GM23248 (cell line): ENCODE measurements around the gene LAIR2. TPM values are rescaled to one million over a fixed set of nuclear protein-coding genes. Genes with fewer than 3 reads are reported as not detected.

Experiments used
- DNase-seq: peaks from one replicate; pipeline ENCODE4 v3.0.0-alpha.2; 2015
- H2AFZ ChIP-seq: fragments of 200-600 bp; sonication (generic); 2 replicates; pipeline ENCODE4 v1.6.1; 2016; ENCODE audit warnings: antibody characterized with exemption
- H3F3A ChIP-seq: fragments of 200-600 bp; sonication (generic); 2 replicates; pipeline ENCODE4 v1.6.1; 2016; ENCODE audit warnings: mild to moderate bottlenecking, antibody characterized with exemption, mixed run types; ENCODE audit not compliant: insufficient read depth
- H3K27ac ChIP-seq: fragments of 200-600 bp; sonication (generic); 2 replicates; pipeline ENCODE4 v1.5.1; 2016; ENCODE audit warnings: mild to moderate bottlenecking
- H3K27me3 ChIP-seq: fragments of 200-600 bp; sonication (generic); replicated peaks from 2 replicates; pipeline ENCODE4 v1.6.1; 2016; ENCODE audit warnings: mild to moderate bottlenecking; ENCODE audit not compliant: insufficient read depth
- H3K36me3 ChIP-seq: fragments of 200-600 bp; sonication (generic); 2 replicates; pipeline ENCODE4 v1.6.1; 2016; ENCODE audit warnings: low read depth, mild to moderate bottlenecking
- H3K4me1 ChIP-seq: fragments of 200-600 bp; sonication (generic); 2 replicates; pipeline ENCODE4 v1.6.1; 2016; ENCODE audit warnings: mild to moderate bottlenecking; ENCODE audit not compliant: insufficient read depth
- H3K4me2 ChIP-seq: fragments of 200-600 bp; sonication (generic); one replicate; pipeline ENCODE4 v1.6.1; 2016; ENCODE audit warnings: mild to moderate bottlenecking; ENCODE audit not compliant: unreplicated experiment
- H3K4me3 ChIP-seq: fragments of 200-600 bp; sonication (generic); 2 replicates; pipeline ENCODE4 v1.5.1; 2016; ENCODE audit warnings: mild to moderate bottlenecking
- H3K79me2 ChIP-seq: fragments of 200-600 bp; sonication (generic); 2 replicates; pipeline ENCODE4 v1.6.1; 2016; ENCODE audit warnings: mild to moderate bottlenecking; ENCODE audit not compliant: insufficient read depth
- H3K9ac ChIP-seq: fragments of 200-600 bp; sonication (generic); 2 replicates; pipeline ENCODE4 v1.6.1; 2016; ENCODE audit warnings: mild to moderate bottlenecking
- H3K9me2 ChIP-seq: fragments of 200-600 bp; sonication (generic); 2 replicates; pipeline ENCODE4 v1.6.1; 2016; ENCODE audit warnings: mixed run types, mild to moderate bottlenecking, moderate library complexity; ENCODE audit not compliant: insufficient read depth
- H3K9me3 ChIP-seq: fragments of 200-600 bp; sonication (generic); one replicate; pipeline ENCODE4 v1.6.1; 2017; ENCODE audit warnings: low read depth
- H4K20me1 ChIP-seq: fragments of 200-600 bp; sonication (generic); 2 replicates; pipeline ENCODE4 v1.6.0; 2016; ENCODE audit not compliant: insufficient read depth
- EZH2 ChIP-seq: fragments of 200-600 bp; sonication (generic); IDR thresholded peaks from 2 replicates; pipeline ENCODE4 v1.6.1; 2018; ENCODE audit warnings: antibody characterized with exemption, mild to moderate bottlenecking; ENCODE audit not compliant: insufficient read depth, poor library complexity, severe bottlenecking
- EZH2phosphoT487 ChIP-seq: fragments of 200-600 bp; sonication (generic); IDR thresholded peaks from 2 replicates; pipeline ENCODE4 v1.6.1; 2018; ENCODE audit warnings: antibody characterized with exemption, moderate library complexity, mild to moderate bottlenecking, low read depth; ENCODE audit not compliant: insufficient read depth
- WGBS, 2 experiments: methylation state at CpG; one replicate each; pipeline ENCODE4 v1.1.6; 2015 to 2017; ENCODE audit warnings: low lambda C conversion rate in 2 of 2, low coverage in 1 of 2; ENCODE audit errors: missing lambda C conversion rate in 2 of 2; 5-methylcytosine and 5-hydroxymethylcytosine counted together
- in situ Hi-C: fragments of 300-500 bp; cut with MboI; formaldehyde crosslinking; loops from 2 replicates; pipeline ENCODE4 v1.15.0; 2020
- polyA plus RNA-seq: library from polyadenylated mRNA; unstranded; fragments of >200 nt; fragmentation: Nextera tagmentation; extraction: Ambion mirVana; gene quantifications from 2 replicates; pipeline ENCODE4 v1.2.1, GENCODE V29; 2016
- total RNA-seq: library from RNA; depleted of rRNA; stranded (reverse); fragments of >200 nt; shearing (Covaris generic); gene quantifications from 2 replicates; pipeline ENCODE4 v1.2.3, GENCODE V29; 2014

The LAIR2 gene
- total and polyA plus RNA-seq, 2 experiments from 2014 or later = not detected

- WGBS, 2 experiments = 70 to 72% methylated on average over 8 of the region's 8 CpGs
- Histone ChIP-seq H3K9me2 (no peaks in the 10 kb centered on the region), H3K4me3 (no peak overlapping the region), H3K9me3 (no peaks in the 10 kb centered on the region), H4K20me1 (no peaks in the 10 kb centered on the region), H3K79me2 (peaks cover 30% of the 10 kb centered on the region), H3F3A (peaks cover 25% of the 10 kb centered on the region), H3K36me3 (no peaks in the 10 kb centered on the region), H3K4me1 (peaks cover 9% of the 10 kb centered on the region), H3K9ac (no peak overlapping the region), H2AFZ (no peak overlapping the region), H3K27ac (no peak overlapping the region), H3K4me2 (no peak overlapping the region), H3K27me3 (no peaks in the 10 kb centered on the region)
- in situ Hi-C loops = loop anchor here (25.0 kb wide), 1 partner anchor 1193 kb away; the partner anchor contains the start of gene U2AF2
- no peak for TF ChIP-seq EZH2phosphoT487
- no peak for TF ChIP-seq EZH2
- DNase-seq = no peak
Observed at GRCh38 chr19:54469496-54469934, 33.1 kb upstream of the LAIR2 start.

- H3K9me2 ChIP-seq = no peaks in the 10 kb centered on the region
- no peak for TF ChIP-seq EZH2
- TF ChIP-seq EZH2phosphoT487 = no peak
- in situ Hi-C loops = loop anchor here (25.0 kb wide), 1 partner anchor 1192 kb away; the partner anchor contains the start of gene U2AF2
Observed at GRCh38 chr19:54470276-54470887, 32.2 kb upstream of the LAIR2 start.

GRCh38 chr19:54470991-54471782, 31.4 kb upstream of the LAIR2 start:
- Histone ChIP-seq H3K9me2 (no peaks in the 10 kb centered on the region), H3K4me1 (peaks cover 9% of the 10 kb centered on the region), H2AFZ (peak overlapping the region; percentile 71), H4K20me1 (no peaks in the 10 kb centered on the region), H3K79me2 (peaks cover 30% of the 10 kb centered on the region), H3K4me3 (peak overlapping the region; percentile 77), H3K9ac (peak overlapping the region; percentile 79), H3F3A (peaks cover 19% of the 10 kb centered on the region), H3K27me3 (no peaks in the 10 kb centered on the region), H3K4me2 (peak overlapping the region; percentile 82), H3K36me3 (no peaks in the 10 kb centered on the region), H3K9me3 (no peaks in the 10 kb centered on the region), H3K27ac (0 out of 2 replicates have a peak overlapping the region, but pooled peaks have one; percentile 14)
- TF ChIP-seq EZH2 = no peak
- in situ Hi-C loops = loop anchor here (25.0 kb wide), 1 partner anchor 1191 kb away; the partner anchor contains the start of gene U2AF2
- peak; percentile 68 for DNase-seq
- 5% methylated on average over 53 to 54 of the region's 60 CpGs for WGBS, 2 experiments

More at GRCh38 chr19:54470276-54470887, 32.2 kb upstream of the LAIR2 start:
- Histone ChIP-seq H3K9ac (peak overlapping the region; percentile 79), H3F3A (peaks cover 25% of the 10 kb centered on the region), H3K27ac (no peak overlapping the region), H2AFZ (peak overlapping the region; percentile 71; the same call in 1 of the 2 replicates), H3K27me3 (no peaks in the 10 kb centered on the region), H3K9me3 (no peaks in the 10 kb centered on the region), H3K4me3 (peak overlapping the region; percentile 77), H3K36me3 (no peaks in the 10 kb centered on the region), H4K20me1 (no peaks in the 10 kb centered on the region), H3K79me2 (peaks cover 30% of the 10 kb centered on the region), H3K4me2 (peak overlapping the region; percentile 82), H3K4me1 (peaks cover 9% of the 10 kb centered on the region)
- no peak for DNase-seq
- WGBS, 2 experiments = 83 to 84% methylated on average over 9 to 10 of the region's 10 CpGs

- TF ChIP-seq EZH2 = no peak
- no peak for TF ChIP-seq EZH2phosphoT487
- Histone ChIP-seq H3K79me2 (peaks cover 30% of the 10 kb centered on the region), H3K9me2 (no peaks in the 10 kb centered on the region), H3K36me3 (no peaks in the 10 kb centered on the region), H3F3A (0 out of 2 replicates have a peak, but pooled peaks cover 2% of the 10 kb centered on the region), H3K27me3 (no peaks in the 10 kb centered on the region), H3K9ac (peak within 1 kb of the TSS; percentile 78), H3K27ac (peak within 1 kb of the TSS; percentile 60), H3K9me3 (no peaks in the 10 kb centered on the region), H4K20me1 (no peaks in the 10 kb centered on the region), H3K4me2 (peak within 1 kb of the TSS; percentile 87), H3K4me3 (peak within 1 kb of the TSS; percentile 86), H3K4me1 (peaks cover 9% of the 10 kb centered on the region), H2AFZ (peak within 1 kb of the TSS; percentile 86)
- 2 to 3% methylated on average over 13 to 14 of the region's 14 CpGs for WGBS, 2 experiments
- in situ Hi-C loops = loop anchor here (25.0 kb wide), 1 partner anchor 1189 kb away; the partner anchor contains the start of gene U2AF2
- DNase-seq = peak; percentile 88
Observed at GRCh38 chr19:54473071-54473891, 29.4 kb upstream of the LAIR2 start, which contains the start of gene CDC42EP5. Gene CDC42EP5, minus strand, starts transcription at chr19:54473296. Its CDS starts 7,749 bp downstream, at chr19:54465547.
